Hematopoietic multipotent progenitor cell treated with erythropoietin and hydrocortisone succinate and interleukin-3 and kit ligand, for 4 days (in vitro differentiated cells): Measurements from ENCODE around the gene RPL13.

Experiments used
- DNase-seq: peaks from one replicate; pipeline ENCODE4 v3.0.0-alpha.2; 2015

The RPL13 gene

GRCh38 chr16:89560378-89561141 lies at the start of gene RPL13:
RPL13 (plus strand) TSS chr16:89560682; CDS start chr16:89560960, 278 bp downstream.
- DNase-seq = peak; percentile 98

- peak; percentile 46 for DNase-seq
Observed at GRCh38 chr16:89511374-89511773, 49.1 kb upstream of the RPL13 start.

- no peak for DNase-seq
Observed at GRCh38 chr16:89512453-89512852, 48.0 kb upstream of the RPL13 start.

GRCh38 chr16:89517128-89517527 lies 43.4 kb upstream of the RPL13 start:
- no peak for DNase-seq

- DNase-seq = no peak
Observed at GRCh38 chr16:89519881-89520280, 40.6 kb upstream of the RPL13 start.

- DNase-seq = no peak
Observed at GRCh38 chr16:89522287-89522686, 38.2 kb upstream of the RPL13 start.

- no peak for DNase-seq
Observed at GRCh38 chr16:89523680-89524344, 36.7 kb upstream of the RPL13 start.

GRCh38 chr16:89525146-89525913 lies 35.2 kb upstream of the RPL13 start:
- peak; percentile 14 for DNase-seq

- no peak for DNase-seq
Observed at GRCh38 chr16:89529097-89529496, 31.4 kb upstream of the RPL13 start.

GRCh38 chr16:89530401-89531381 lies 29.8 kb upstream of the RPL13 start:
- DNase-seq = no peak

- DNase-seq = no peak
Observed at GRCh38 chr16:89531821-89532526, 28.5 kb upstream of the RPL13 start.

- DNase-seq = peak; percentile 90
Observed at GRCh38 chr16:89534252-89534756, 26.2 kb upstream of the RPL13 start.

GRCh38 chr16:89536371-89536770 lies 24.1 kb upstream of the RPL13 start:
- no peak for DNase-seq

- no peak for DNase-seq
Observed at GRCh38 chr16:89536886-89537548, 23.5 kb upstream of the RPL13 start.

GRCh38 chr16:89537549-89537925 lies 22.9 kb upstream of the RPL13 start:
- DNase-seq = no peak

GRCh38 chr16:89538286-89538685 lies 22.2 kb upstream of the RPL13 start:
- DNase-seq = no peak

GRCh38 chr16:89540557-89540956 lies 19.9 kb upstream of the RPL13 start:
- no peak for DNase-seq

GRCh38 chr16:89541792-89542191 lies 18.7 kb upstream of the RPL13 start:
- DNase-seq = no peak

GRCh38 chr16:89544113-89544512 lies 16.4 kb upstream of the RPL13 start:
- no peak for DNase-seq

GRCh38 chr16:89544713-89545043 lies 15.8 kb upstream of the RPL13 start:
- DNase-seq = no peak
